SK-N-SH treated with all-trans-retinoic acid at 6 μM for 48 hours (cell line): ENCODE data around the gene TMPRSS4.

ENCODE experiments used
- ARNTL ChIP-seq: fragments of 450-650 bp; formaldehyde crosslinking; IDR thresholded peaks from 2 replicates; pipeline ENCODE4 v1.5.0; 2020; ENCODE audit warnings: low read depth, mild to moderate bottlenecking, moderate library complexity, borderline replicate concordance
- BACH2 ChIP-seq: fragments of 250-450 bp; sonication (Bioruptor Pico); IDR thresholded peaks from 2 replicates; pipeline ENCODE4 v1.9.0; 2021; ENCODE audit warnings: mild to moderate bottlenecking, borderline replicate concordance
- CREB5 ChIP-seq: fragments of 250-450 bp; sonication (Bioruptor Pico); IDR thresholded peaks from 2 replicates; pipeline ENCODE4 v1.5.1; 2020; ENCODE audit warnings: low read depth, mild to moderate bottlenecking, moderate library complexity
- CSDC2 ChIP-seq: fragments of 250-450 bp; sonication (Bioruptor Pico); IDR thresholded peaks from 2 replicates; pipeline ENCODE4 v1.5.0; 2020; ENCODE audit warnings: mild to moderate bottlenecking, moderate library complexity
- CSRNP3 ChIP-seq: fragments of 250-450 bp; sonication (Bioruptor Pico); IDR thresholded peaks from 2 replicates; pipeline ENCODE4 v1.5.1; 2021; ENCODE audit warnings: mild to moderate bottlenecking, moderate library complexity
- PATZ1 ChIP-seq: fragments of 250-450 bp; sonication (Bioruptor Pico); IDR thresholded peaks from 2 replicates; pipeline ENCODE4 v1.8.0; 2020; ENCODE audit warnings: mild to moderate bottlenecking, moderate library complexity, borderline replicate concordance
- POU6F1 ChIP-seq: fragments of 250-450 bp; sonication (Bioruptor Pico); IDR thresholded peaks from 2 replicates; pipeline ENCODE4 v1.8.0; 2021; ENCODE audit warnings: low read depth, mild to moderate bottlenecking, moderate library complexity, borderline replicate concordance
- ZFP3 ChIP-seq: fragments of 250-450 bp; sonication (Bioruptor Pico); IDR thresholded peaks from 2 replicates; pipeline ENCODE4 v1.5.0; 2020; ENCODE audit warnings: mild to moderate bottlenecking, moderate library complexity
- ZFP30 ChIP-seq: fragments of 450-650 bp; formaldehyde crosslinking; IDR thresholded peaks from 2 replicates; pipeline ENCODE4 v1.5.0; 2022; ENCODE audit warnings: mild to moderate bottlenecking, moderate library complexity
- ZNF70 ChIP-seq: fragments of 450-650 bp; formaldehyde crosslinking; IDR thresholded peaks from 2 replicates; pipeline ENCODE4 v1.5.0; 2020; ENCODE audit warnings: mild to moderate bottlenecking, moderate library complexity

- no peak for TF ChIP-seq POU6F1 (CRISPR knock-in tag)
- TF ChIP-seq PATZ1 (CRISPR knock-in tag): no peak
- TF ChIP-seq CREB5: no peak
- TF ChIP-seq CSRNP3 (CRISPR knock-in tag): no peak
- no peak for TF ChIP-seq CSDC2 (CRISPR knock-in tag)
- TF ChIP-seq BACH2 (CRISPR knock-in tag): no peak
- TF ChIP-seq ZFP3 (CRISPR knock-in tag): no peak
- TF ChIP-seq ZFP30 (CRISPR knock-in tag): no peak
- no peak for TF ChIP-seq ARNTL (CRISPR knock-in tag)
- no peak for TF ChIP-seq ZNF70 (CRISPR knock-in tag)
Measured at GRCh38 chr11:118028626-118029025, 48.3 kb upstream of the TMPRSS4 start.
